LNCaP clone FGC (cell line): Measurements from ENCODE around the gene SYT7.
A peak's percentile ranks its signal among the peaks of the same experiment; 100 is the strongest.
"Not testable (repeated sequence)": the region's sequence is repeated elsewhere in the genome, so short reads cannot be mapped to it uniquely, and the experiment has no call there.

ENCODE experiments used
- DNase-seq: peaks from one replicate; pipeline ENCODE4 v3.0.0-alpha.2; 2011; ENCODE audit warnings: low read depth
- H3K4me3 ChIP-seq: 2 replicates; pipeline ENCODE4 v1.5.1; 2011; ENCODE audit warnings: mild to moderate bottlenecking, low read depth, low read length, control low read depth
- TF ChIP-seq, protein P1 (sequence below): IDR thresholded peaks from 2 replicates; pipeline ENCODE4 v1.5.1; 2012; ENCODE audit warnings: mild to moderate bottlenecking; ENCODE audit not compliant: control insufficient read depth, insufficient read depth; ENCODE audit errors: extremely low read depth

Gene SYT7

GRCh38 chr11:61616434-61616833 is 35.6 kb upstream of the SYT7 start:
- no peak for DNase-seq
- H3K4me3 ChIP-seq = no peak overlapping the region
- TF ChIP-seq, protein P1, sequence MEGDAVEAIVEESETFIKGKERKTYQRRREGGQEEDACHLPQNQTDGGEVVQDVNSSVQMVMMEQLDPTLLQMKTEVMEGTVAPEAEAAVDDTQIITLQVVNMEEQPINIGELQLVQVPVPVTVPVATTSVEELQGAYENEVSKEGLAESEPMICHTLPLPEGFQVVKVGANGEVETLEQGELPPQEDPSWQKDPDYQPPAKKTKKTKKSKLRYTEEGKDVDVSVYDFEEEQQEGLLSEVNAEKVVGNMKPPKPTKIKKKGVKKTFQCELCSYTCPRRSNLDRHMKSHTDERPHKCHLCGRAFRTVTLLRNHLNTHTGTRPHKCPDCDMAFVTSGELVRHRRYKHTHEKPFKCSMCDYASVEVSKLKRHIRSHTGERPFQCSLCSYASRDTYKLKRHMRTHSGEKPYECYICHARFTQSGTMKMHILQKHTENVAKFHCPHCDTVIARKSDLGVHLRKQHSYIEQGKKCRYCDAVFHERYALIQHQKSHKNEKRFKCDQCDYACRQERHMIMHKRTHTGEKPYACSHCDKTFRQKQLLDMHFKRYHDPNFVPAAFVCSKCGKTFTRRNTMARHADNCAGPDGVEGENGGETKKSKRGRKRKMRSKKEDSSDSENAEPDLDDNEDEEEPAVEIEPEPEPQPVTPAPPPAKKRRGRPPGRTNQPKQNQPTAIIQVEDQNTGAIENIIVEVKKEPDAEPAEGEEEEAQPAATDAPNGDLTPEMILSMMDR = no peak

DNA sequence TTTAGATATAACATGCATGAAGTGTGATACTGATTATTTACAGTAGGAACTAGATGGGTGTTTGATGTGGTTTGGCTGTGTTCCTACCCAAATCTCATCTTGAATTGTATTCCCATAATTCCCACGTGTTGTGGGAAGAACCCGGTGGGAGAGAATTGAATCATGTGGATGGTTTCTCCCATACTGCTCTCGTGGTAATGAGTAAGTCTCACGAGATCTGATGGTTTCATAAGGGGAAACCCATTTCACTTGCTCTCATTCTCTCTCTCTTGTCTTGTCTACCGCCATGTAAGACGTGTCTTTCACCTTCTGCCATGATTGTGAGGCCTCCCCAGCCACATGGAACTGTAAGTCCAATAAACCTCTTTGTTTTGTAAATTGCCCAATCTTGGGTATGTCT is 33.9 kb upstream of the SYT7 start:
- not testable (repeated sequence) for H3K4me3 ChIP-seq, DNase-seq

DNA sequence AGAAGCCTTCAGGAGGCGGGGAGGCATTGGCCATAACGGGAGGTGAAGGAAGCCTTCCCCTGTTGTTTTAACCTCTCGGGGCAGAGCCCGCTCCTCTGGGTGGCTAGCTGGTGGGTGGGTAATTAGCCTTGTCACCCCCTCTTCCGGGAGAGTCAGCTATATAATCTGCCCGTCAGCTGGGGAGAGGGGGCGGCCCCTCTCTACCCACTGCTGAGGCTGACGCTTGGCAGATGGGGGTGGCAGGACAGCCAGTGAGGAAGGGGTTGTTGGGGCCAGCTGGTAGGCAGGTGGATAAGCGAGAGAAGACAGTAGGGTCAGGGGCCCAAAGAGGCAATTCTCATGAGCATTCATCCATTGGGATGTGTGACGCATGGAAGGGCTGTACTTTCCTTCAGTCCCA is 33.0 kb upstream of the SYT7 start:
- no peak overlapping the region for H3K4me3 ChIP-seq
- DNase-seq = no peak
- TF ChIP-seq, protein P1 = no peak

- no peak for DNase-seq
- TF ChIP-seq, protein P1 = no peak
- no peak overlapping the region for H3K4me3 ChIP-seq
Observed at GRCh38 chr11:61613051-61613450, 32.2 kb upstream of the SYT7 start.

GRCh38 chr11:61611309-61611708 is 30.4 kb upstream of the SYT7 start:
- TF ChIP-seq, protein P1 = no peak
- DNase-seq = no peak

DNA sequence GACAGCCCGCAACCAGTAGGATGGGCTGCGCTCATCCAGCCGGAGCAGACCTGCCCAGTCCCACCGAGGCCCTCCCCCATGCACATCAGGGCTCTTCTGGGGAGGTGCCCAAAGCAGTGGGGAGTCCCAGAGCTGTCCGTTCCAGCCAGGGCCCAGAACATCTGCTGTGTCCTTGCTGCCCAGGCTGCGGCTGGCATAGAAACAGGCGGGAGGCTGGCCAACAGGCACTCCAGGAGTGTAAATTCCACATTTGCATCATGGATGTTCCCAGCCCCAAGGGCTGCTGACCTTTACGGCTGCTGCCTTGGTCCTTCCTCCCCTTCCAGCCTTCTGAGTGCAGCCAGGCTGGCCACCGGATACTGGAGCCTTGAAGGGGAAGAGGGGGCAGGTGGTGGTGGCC is 30.0 kb upstream of the SYT7 start:
- TF ChIP-seq, protein P1 = no peak
- no peak for DNase-seq
- no peak overlapping the region for H3K4me3 ChIP-seq

More at GRCh38 chr11:61611309-61611708, 30.4 kb upstream of the SYT7 start:
- H3K4me3 ChIP-seq = no peak overlapping the region

GRCh38 chr11:61609980-61610366 is 29.1 kb upstream of the SYT7 start:
- no peak for DNase-seq
- TF ChIP-seq, protein P1 = peak; percentile 18; the same call in 1 of the 2 replicates

More at GRCh38 chr11:61609980-61610366, 29.1 kb upstream of the SYT7 start:
- H3K4me3 ChIP-seq = no peak overlapping the region
